BE2C (cell line): ENCODE results near the gene USF2.

Experiments used
- DNase-seq: peaks from one replicate; pipeline ENCODE4 v3.0.0-alpha.2; 2020
- H3K27me3 ChIP-seq: fragments of 250-450 bp; sonication (Bioruptor Pico); 2 replicates; pipeline ENCODE4 v1.5.1; 2020; ENCODE audit warnings: mild to moderate bottlenecking
- H3K36me3 ChIP-seq: fragments of 250-450 bp; sonication (Bioruptor Pico); 2 replicates; pipeline ENCODE4 v1.5.1; 2020; ENCODE audit warnings: mild to moderate bottlenecking
- H3K4me1 ChIP-seq: fragments of 250-450 bp; sonication (Bioruptor Pico); 2 replicates; pipeline ENCODE4 v1.5.1; 2020
- H3K4me3 ChIP-seq: 2 replicates; pipeline ENCODE4 v1.5.1; 2011; ENCODE audit warnings: low read depth, low read length
- H3K9me3 ChIP-seq: fragments of 250-450 bp; sonication (Bioruptor Pico); 2 replicates; pipeline ENCODE4 v1.5.1; 2020
- CTCF ChIP-seq: IDR thresholded peaks from 2 replicates; pipeline ENCODE4 v1.5.1; 2012; ENCODE audit warnings: mild to moderate bottlenecking, low read depth, low read length

Gene USF2

DNA sequence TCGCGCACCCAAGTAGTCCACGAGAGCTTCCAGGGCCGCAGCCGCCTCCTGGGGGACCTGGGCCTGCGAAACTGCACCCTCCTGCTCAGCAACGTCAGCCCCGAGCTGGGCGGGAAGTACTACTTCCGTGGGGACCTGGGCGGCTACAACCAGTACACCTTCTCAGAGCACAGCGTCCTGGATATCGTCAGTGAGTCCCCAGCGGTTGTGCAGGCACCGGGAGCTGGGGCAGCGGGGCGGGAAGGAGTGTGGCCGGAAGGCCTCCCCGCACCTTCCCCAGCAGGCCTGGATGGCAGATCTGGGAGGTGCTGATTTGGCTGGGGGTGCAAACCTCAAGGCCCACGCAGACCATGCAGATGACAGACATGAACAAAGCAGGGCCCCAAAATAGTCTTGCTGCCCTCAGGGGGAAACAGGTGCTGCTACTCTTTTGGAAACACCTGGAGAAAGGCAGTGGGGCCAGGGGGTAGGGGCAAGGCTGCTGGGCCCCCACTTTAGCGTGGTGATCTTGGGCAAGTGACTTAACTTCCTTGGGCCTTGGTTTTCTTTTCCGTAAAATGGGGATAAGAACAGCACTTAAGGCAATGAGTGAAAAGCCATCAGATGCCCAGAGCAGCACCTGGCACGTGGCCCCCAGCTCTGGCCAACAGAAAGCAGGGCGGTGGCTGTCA, 27.2 kb downstream of the USF2 start:
- no peaks in the 10 kb centered on the region for H3K36me3 ChIP-seq
- DNase-seq: no peak
- TF ChIP-seq CTCF: no peak
- H3K9me3 ChIP-seq: peaks cover 7% of the 10 kb centered on the region
- no peaks in the 10 kb centered on the region for H3K4me1 ChIP-seq
- no peak overlapping the region for H3K4me3 ChIP-seq
- H3K27me3 ChIP-seq: peaks cover 36% of the 10 kb centered on the region

DNA sequence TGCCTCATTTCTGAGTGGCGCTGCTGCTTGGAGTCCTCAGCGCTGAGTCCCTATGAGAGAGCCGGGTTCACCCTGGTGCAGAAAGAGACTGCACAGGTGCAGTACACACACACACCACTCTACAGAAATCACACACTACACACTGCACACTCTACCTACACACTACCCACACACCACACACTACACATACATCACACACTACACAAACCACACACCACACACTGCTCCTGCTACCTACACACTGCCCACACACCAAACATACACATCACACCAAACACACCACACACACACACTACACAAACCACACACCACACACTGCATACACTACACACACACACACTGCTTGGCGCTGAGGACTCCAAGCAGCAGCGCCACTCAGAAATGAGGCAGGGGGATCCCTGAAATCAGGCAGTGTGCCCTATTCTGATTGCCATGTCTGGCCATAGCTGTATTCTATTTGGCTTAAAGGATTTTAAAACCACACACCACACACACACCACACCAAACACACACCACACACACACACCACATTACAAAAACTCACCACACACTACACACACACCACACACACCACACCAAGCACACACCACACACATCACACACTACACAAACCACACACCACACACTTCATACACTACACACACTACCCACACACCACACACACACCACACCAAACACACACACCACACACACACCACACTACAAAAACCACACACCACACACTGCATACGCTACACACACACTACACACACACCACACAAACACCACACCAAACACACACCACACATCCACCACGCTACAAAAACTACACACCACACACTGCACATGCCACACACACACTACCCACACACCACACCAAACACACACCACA, 28.1 kb downstream of the USF2 start:
- no peaks in the 10 kb centered on the region for H3K36me3 ChIP-seq
- TF ChIP-seq CTCF: no peak
- no peak for DNase-seq
- H3K4me1 ChIP-seq: no peaks in the 10 kb centered on the region
- peaks cover 7% of the 10 kb centered on the region for H3K9me3 ChIP-seq
- no peak overlapping the region for H3K4me3 ChIP-seq
- H3K27me3 ChIP-seq: peaks cover 32% of the 10 kb centered on the region

- Histone ChIP-seq H3K9me3 (peaks cover 7% of the 10 kb centered on the region), H3K4me3 (no peak overlapping the region), H3K4me1 (no peaks in the 10 kb centered on the region), H3K27me3 (peaks cover 26% of the 10 kb centered on the region), H3K36me3 (no peaks in the 10 kb centered on the region)
- no peak for DNase-seq
- no peak for TF ChIP-seq CTCF
Observed at GRCh38 chr19:35297515-35297848, 28.7 kb downstream of the USF2 start.

- Histone ChIP-seq H3K4me3 (no peak overlapping the region), H3K27me3 (peaks cover 25% of the 10 kb centered on the region)
- TF ChIP-seq CTCF: no peak
Observed at GRCh38 chr19:35297922-35298321, 29.2 kb downstream of the USF2 start.

DNA sequence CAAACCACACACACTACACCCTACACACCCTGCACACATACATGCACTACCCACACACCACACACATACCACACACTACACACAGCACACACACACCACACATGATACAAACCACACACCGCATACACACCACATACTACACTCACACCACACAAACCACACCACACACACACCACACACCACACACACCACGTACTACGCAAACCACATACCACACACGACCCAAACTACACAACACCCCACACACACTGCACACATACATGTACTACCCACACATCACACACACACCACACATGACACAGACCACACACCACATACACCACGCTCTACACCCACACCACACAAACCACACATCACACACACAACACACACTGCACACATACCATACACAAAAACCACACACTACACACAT, 29.8 kb downstream of the USF2 start:
- H3K9me3 ChIP-seq: peaks cover 7% of the 10 kb centered on the region
- H3K36me3 ChIP-seq: no peaks in the 10 kb centered on the region
- H3K4me1 ChIP-seq: no peaks in the 10 kb centered on the region
- no peak for TF ChIP-seq CTCF
- no peak for DNase-seq
- no peak overlapping the region for H3K4me3 ChIP-seq
- peaks cover 18% of the 10 kb centered on the region for H3K27me3 ChIP-seq

More at GRCh38 chr19:35297922-35298321, 29.2 kb downstream of the USF2 start:
- Histone ChIP-seq H3K36me3 (no peaks in the 10 kb centered on the region), H3K4me1 (no peaks in the 10 kb centered on the region), H3K9me3 (peaks cover 7% of the 10 kb centered on the region)
- no peak for DNase-seq
